Middle frontal gyrus (tissue), 1 donor: ENCODE measurements around the gene BMI1.
A peak's percentile ranks its signal among the peaks of the same experiment; 100 is the strongest.
"Not testable (repeated sequence)": the region's sequence is repeated elsewhere in the genome, so short reads cannot be mapped to it uniquely, and the experiment has no call there.

Experiments used
- DNase-seq: peaks from one replicate; pipeline ENCODE4 v3.0.0-alpha.2; 2015; ENCODE audit warnings: low spot score; ENCODE audit errors: extremely low spot score

Gene BMI1

GRCh38 chr10:22320591-22321155, at the start of gene BMI1:
Gene BMI1, plus strand, starts transcription at chr10:22321099. Its CDS starts 5,351 bp downstream, at chr10:22326450.
- DNase-seq, result no peak

- no peak for DNase-seq
These were observed 49.1 kb upstream of the BMI1 start for GRCh38 chr10:22271786-22272185.

GRCh38 chr10:22278441-22278782, 42.5 kb upstream of the BMI1 start:
- no peak for DNase-seq

GRCh38 chr10:22280078-22280477, 40.8 kb upstream of the BMI1 start:
- no peak for DNase-seq

GRCh38 chr10:22285130-22285529, 35.8 kb upstream of the BMI1 start:
- no peak for DNase-seq

- DNase-seq, result no peak
These were observed 27.0 kb upstream of the BMI1 start for GRCh38 chr10:22293747-22294404.

GRCh38 chr10:22294694-22295093, 26.2 kb upstream of the BMI1 start:
- no peak for DNase-seq

- no peak for DNase-seq
These were observed 19.7 kb upstream of the BMI1 start for GRCh38 chr10:22301193-22301592.

GRCh38 chr10:22303461-22303860, 17.4 kb upstream of the BMI1 start:
- no peak for DNase-seq

- no peak for DNase-seq
These were observed 15.2 kb upstream of the BMI1 start for GRCh38 chr10:22305721-22306120.

- no peak for DNase-seq
These were observed 12.5 kb upstream of the BMI1 start for GRCh38 chr10:22308390-22308789.

GRCh38 chr10:22309180-22310000, 11.5 kb upstream of the BMI1 start:
- DNase-seq, result no peak

- DNase-seq, result not testable (repeated sequence)
These were observed 10.9 kb upstream of the BMI1 start for GRCh38 chr10:22310012-22310411.

GRCh38 chr10:22310928-22311327, 10.0 kb upstream of the BMI1 start:
- DNase-seq, result no peak

- no peak for DNase-seq
These were observed 6.0 kb upstream of the BMI1 start for GRCh38 chr10:22314852-22315251.

GRCh38 chr10:22315455-22316285, 5.2 kb upstream of the BMI1 start:
- no peak for DNase-seq

- peak; percentile 81 for DNase-seq
These were observed 4.4 kb upstream of the BMI1 start, which contains the start of gene COMMD3 for GRCh38 chr10:22316286-22317075. Gene COMMD3, plus strand, starts transcription at chr10:22316388. Its CDS starts 30 bp downstream, at chr10:22316418.

- no peak for DNase-seq
These were observed 3.9 kb upstream of the BMI1 start for GRCh38 chr10:22317076-22317370.

- no peak for DNase-seq
These were observed 2.9 kb upstream of the BMI1 start for GRCh38 chr10:22317771-22318565.

- DNase-seq, result no peak
These were observed 2.1 kb upstream of the BMI1 start for GRCh38 chr10:22318772-22319171.
